NK-92 (cell line): ENCODE data around the gene MNAT1.
"Not testable (repeated sequence)": the region's sequence is repeated elsewhere in the genome, so short reads cannot be mapped to it uniquely, and the experiment has no call there.

Experiments
- DNase-seq: peaks from one replicate; lab custom pipeline; 2025; ENCODE audit not compliant: unreplicated experiment; lab: John Stamatoyannopoulos, UW

MNAT1 gene

DNA sequence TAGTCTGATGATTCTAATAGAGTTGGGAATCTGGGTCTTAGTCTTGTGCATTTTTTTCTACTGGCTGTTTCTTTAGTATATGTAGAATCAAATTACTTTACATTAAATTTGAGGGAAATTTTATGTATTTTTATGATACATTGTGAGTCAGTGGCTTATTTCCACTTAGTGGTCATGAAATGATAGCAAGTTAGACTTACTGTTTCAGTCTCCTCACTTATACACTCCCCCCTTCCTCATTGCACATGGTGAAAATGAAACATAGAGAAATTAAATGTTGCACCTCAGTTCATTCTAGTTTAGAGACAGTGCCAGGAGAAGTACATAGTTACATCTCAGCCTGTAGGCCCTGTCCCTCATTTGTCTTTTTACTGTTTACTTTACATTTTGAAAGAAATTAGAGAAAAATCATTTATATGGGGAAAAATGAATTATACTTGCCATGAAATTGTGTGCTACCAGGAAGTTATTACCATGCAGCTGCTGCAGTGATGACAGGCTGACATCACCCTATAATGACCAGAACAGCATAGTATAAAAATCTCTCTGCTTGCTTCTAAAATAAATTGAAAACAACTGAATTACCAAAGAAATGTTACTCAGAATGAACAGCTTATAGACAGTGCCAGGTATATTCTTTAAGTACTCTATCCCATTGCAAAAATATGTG, 133.1 kb downstream of the MNAT1 start:
- DNase-seq = no peak

DNA sequence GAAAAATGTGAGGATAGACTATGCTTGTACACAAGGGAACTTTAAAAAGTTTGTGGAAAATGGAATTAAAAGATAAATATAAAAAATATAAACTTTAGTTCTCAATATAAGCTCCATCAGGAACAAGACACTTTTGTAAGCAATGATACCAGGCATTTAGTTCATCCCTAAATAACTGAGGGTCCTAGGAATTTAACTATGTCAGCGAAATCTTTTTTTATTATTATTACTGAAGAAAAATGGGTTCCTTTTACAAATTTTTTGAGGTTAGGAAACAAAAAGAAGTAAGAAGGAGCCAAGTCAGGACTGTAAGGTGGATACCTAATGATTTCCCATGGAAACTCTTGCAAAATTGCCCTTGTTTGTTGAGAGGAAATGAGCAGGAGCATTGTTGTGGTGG, 143.6 kb downstream of the MNAT1 start:
- no peak for DNase-seq

DNA sequence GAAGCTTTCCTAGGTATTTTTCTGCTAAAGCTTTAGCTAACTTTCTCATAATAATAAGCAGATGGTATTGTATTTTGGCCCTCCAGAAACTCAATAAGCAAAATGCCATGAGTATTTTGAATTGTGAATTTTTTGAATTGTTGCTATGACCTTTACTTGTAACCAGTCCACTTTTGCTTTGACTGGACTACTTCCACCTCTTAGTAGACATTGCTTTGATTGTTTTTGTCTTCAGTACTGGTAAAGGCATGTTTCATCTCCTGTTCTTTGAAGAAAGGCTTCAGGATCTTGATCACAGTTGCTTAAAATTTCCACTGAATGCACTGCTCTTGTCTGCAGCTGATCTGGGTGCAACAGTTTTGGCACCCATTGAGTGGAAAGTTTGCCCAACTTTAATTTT, 144.0 kb downstream of the MNAT1 start:
- no peak for DNase-seq

DNA sequence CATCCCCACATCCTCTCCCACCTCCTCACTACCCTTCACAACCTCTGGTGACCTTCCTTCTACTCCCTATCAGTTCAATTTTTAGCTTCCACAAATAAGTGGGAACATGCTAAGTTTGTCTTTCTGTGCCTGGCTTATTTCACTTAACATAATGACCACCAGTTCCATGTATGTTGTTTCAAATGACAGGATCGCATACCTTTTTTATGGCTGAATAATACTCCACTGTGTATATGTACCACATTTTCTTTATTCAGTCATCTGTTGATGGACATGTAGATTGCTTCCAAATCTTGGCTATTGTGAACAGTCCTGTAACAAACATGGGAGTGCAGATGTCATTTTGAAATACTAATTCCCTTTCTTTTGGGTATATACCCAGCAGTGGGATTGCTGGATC, 147.7 kb downstream of the MNAT1 start:
- no peak for DNase-seq

DNA sequence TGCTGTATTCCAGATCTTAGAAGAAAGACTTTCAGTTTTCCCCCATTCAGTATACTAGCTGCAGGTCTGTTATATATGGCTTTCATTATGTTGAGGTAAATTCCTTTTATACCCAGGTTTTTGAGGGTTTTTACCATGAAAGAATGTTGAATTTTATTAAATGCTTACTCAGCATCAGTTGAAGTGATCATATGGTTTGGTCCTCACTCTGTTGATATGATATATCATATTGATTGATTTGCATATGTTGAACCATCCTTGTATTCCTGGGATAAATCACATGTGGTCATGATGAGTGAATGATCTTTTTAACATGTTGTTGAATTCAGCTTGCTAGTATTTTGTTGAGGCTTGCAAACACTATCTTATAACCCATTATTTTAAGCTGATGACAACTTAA, 149.6 kb downstream of the MNAT1 start:
- no peak for DNase-seq

DNA sequence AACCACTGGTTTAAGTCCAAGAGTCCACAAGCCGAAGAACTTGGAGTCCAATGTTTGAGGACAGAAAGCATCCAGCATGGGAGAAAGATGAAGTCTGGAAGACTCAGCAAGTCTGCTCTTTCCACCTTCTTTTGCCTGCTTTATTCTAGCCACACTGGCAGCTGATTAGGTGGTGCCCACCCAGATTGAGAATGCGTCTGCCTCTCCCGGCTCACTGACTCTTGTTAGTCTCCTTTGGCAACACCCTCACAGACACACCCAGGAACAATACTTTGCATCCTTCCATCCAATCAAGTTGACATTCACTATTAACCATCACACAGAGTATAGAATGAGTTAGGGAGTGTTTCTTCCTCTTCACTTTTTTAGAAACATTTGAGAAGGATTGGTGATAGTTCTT, 156.1 kb downstream of the MNAT1 start:
- DNase-seq = not testable (repeated sequence)

DNA sequence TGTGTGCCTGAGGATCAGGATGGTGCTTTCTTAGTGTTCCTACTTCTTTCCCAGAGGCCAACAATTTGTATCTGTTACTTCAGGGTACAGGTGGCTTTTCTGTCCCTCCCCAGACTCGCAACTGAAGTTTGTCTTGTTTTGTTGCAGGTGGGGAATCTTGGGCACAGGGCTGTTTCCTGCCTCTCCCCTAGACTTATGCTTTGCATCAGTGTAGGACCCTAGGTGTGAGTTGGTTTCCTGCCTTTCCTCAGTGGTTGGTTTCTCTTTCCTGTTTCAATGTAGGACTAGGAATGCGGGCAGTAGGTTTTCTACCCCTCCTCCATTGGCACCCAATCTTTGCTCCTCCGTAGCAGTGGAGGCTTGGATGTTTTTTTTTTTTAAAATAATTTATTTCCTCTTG, 159.3 kb downstream of the MNAT1 start:
- DNase-seq = no peak

DNA sequence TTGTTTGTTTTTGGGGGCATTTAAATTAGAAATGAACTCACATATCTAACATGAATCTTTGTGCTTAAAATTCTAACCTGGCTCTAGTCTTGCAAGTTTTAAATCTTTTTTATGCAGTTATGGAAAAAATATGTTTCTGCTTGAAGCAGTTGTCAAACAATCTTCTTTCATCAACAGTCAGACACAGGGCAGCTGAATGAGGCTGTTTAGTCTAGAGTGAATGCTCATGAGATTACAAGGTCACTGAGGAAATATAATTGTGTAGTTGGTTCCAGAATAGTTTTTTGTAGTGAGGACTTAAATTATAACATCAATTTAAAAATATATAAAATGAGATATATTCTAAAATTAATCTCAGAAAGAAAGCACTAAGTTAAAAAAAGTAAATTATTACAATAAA, 169.8 kb downstream of the MNAT1 start:
- DNase-seq = no peak

DNA sequence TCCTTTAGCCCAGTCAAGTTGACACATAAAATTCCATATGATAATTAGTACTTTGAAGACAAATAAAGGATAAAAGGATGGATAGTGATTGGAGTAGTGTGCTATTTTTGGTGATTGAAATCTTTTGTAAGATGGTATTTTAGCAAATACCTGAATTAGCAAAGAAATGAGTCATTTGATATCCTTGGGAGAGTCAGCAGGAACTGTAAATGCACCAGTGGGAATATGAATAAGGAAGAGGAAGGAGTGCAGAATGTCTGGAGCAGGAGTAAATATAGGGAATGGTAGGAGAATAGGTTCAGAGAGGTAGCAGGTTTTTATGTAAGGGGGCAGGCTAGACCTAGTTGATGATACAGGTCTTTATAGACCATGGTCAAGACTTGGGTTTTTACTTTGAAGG, 171.4 kb downstream of the MNAT1 start:
- DNase-seq = no peak

DNA sequence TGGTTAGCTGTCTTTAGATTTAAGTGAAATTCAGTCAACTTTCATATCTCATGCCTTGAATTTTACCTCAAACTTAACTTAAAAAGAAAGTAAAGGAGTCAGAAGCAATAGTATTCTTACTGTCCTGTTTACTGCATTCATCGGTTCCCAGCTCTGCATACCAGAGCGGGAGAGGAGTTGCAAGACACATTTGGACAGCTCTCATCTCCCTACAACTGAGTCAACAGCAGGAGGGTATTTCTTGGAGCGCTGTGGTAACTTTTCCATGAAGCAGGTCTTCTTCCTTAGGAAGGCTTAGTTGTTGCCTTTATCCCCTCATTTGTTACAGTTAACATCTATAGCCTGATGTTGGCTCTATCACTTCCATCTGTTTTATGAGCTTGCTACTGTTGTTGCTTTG, 181.2 kb downstream of the MNAT1 start:
- no peak for DNase-seq

DNA sequence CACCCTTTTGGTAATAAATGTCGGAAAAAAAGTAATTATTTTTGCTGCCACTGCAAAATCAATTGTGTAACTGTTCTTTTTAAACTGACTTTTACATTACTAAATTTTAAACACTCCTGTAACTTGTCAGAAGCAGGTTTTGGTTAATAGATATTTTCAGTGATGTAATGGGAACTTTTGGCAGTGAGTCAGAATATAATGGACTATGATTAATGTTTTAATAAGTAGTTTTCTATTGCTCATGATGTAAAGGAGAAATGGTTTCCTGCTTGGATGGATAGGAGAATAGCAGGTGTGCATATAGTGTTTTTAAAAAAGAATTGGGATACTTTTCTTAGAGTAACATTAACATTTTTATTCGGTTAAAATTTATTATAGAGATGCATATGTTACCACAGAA, 187.5 kb downstream of the MNAT1 start:
- DNase-seq = no peak

DNA sequence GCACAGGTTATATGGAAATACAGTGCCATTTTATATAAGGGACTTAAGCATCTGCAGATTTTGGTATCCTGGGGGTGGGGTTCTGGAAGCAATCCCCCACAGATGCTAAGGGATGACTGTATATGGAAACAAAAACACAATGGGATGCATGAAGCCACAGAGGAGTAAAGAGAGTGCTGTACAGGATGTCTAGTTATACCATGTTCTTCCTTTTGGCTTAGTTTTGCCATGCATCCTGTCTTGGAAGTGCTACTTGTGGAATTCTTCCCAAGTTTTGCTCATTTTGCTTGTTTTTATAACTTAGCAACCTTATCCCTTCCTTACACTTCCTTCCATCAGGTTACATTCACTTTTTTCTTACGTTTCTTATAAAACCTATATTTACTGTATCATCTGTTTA, 190.7 kb downstream of the MNAT1 start:
- no peak for DNase-seq

DNA sequence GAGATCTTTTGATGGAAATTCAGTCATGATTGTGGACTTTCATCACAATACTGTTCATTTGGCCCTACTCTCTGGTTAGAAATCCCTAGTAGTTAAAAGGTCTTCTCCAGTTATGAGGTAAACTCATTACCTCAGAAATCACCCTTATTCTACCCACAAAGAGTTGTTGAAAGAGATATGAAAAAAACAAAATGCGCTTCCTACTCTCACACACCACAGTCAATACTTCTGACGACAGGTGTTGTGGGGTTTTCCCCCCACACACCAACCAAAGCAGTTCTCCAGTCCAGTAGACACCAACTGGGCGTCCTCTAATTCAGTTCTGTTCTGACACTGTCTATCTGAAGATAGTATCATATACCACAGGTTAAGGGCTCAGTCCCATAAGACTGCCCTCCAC, 191.4 kb downstream of the MNAT1 start:
- DNase-seq = no peak

DNA sequence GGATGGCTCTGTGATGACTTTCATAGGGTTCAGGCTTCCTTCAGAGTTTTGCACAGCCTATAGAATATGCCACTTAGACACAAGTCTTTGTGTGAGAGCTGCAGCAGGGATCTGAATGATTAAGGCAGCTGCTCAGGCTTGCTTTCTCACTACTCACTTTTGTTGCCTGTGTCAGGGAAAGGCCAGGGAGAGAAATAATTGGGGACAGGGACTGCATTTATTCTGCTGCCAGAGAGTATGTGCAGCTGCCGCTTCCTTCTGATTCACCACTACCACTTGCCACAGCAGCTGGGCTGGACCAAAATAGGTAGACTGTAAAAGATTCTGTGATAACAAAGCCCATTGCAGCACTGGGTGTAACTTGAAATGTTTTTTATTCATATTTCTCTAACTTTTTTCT, 196.7 kb downstream of the MNAT1 start:
- DNase-seq = no peak

DNA sequence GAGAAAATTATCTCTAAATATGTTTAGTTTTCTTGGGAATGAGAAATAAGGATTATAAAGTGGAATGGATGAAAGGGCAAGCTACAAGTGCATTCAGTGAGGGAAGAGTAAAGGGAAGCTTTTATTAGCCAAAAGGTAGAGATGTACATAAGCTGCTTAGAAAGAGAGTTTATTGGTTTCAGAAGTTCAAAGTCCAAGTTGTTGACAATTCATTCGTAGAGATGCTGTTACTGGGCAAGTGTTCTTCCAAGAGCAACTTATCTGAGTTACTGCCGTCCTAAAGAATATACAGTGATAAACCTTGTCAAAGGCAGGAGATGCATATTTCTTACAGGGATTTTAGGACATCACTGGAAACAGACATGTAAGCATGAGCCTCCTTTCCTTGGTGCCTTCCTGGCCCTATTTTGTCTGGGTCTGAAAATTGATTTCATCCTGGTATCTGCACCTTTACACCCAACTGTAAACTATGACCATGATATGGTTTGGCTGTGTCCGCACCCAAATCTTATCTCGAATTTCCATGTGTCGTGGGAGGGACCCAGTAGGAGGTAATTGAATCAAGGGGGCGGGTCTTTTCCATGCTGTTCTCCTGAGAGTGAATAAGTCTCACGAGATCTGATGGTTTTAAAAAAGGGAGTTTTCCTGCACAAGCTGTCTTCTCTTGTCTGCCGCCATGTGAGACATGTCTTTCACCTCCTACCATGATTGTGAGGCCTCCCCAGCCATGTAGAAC, 199.5 kb downstream of the MNAT1 start:
- no peak for DNase-seq

DNA sequence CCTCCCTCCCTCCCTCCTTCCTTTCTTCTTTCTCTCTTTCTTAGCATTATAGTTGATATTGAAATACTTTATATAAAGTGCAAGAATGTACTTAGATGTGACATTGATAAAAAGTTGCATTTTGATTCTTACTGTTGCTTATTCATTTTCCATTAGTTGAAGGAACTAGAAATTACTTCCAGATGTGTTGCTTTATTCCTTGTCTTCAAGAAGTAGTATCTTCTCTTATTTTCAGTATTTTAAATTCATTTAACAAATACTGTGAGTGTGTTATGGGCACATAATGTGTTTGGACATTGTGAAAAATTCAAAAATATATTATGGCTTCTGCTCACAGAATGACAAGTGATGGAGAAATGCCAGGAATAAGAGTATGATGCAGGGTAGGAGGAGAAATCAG, 200.8 kb downstream of the MNAT1 start:
- DNase-seq = no peak

DNA sequence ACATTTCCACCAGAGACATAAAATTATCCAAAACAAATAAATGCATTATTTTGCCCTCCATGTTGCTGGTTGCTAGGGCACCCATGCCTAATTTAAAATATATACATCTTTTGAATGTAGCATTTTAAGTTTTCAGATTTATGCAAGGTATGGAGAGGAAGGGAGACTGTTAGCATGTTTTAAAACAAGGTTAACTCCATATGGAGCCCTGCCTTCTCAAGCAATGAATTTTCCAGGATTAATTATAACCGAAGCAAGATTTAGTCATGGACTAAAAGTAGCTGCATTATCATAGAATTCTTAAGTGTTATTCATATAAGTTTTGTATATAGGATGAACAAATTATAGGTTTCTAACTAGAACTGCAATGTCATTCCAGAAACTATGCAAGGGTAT, 209.1 kb downstream of the MNAT1 start:
- DNase-seq = no peak

DNA sequence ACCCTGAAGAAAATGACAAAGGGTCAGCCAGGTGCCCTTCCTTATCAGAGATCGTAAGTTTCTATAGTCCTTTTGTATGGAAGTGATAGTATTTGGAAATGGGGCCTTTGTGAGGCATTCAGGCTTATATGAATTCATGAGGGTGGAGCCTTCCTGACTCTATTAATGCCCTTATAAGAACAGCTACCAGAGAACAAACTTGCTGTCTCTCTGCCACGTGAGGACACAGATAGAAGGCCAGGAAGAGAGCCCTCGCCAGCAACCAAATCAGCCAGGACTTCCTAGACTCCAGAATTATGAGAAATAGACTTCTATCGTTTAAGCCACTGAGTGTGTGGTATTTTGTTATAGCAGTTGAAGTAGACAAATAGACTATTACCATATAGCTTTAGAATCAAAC, 209.6 kb downstream of the MNAT1 start:
- no peak for DNase-seq

DNA sequence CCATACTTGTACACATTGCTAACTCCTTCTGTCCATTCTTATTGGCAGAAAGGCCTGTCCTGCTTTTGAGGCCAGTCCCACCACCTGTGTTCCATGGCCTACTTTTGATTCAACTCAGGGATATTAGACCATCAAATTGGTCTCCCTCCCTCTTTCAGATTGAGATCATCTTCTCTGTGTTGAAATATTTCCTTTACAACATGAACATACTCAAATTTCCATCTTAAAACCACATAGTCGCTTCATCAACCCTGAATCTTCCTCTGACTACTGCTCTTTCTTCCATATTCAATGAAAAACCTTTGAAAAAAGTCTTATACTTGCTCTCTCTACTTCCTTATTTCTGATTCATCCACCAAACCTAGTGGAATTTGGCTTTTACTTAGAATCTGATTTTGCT, 211.4 kb downstream of the MNAT1 start:
- DNase-seq = no peak

DNA sequence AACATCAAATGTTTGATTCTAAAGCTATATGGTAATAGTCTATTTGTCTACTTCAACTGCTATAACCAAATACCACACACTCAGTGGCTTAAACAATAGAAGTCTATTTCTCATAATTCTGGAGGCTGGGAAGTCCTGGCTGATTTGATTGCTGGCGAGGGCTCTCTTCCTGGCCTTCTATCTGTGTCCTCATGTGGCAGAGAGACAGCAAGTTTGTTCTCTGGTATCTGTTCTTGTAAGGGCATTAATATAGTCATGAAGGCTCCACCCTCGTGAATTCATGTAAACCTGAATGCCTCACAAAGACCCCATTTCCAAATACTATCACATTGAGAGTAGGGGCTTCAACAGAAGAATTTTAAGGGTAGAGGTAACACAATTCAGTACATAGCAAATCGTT, 212.2 kb downstream of the MNAT1 start:
- DNase-seq = no peak

DNA sequence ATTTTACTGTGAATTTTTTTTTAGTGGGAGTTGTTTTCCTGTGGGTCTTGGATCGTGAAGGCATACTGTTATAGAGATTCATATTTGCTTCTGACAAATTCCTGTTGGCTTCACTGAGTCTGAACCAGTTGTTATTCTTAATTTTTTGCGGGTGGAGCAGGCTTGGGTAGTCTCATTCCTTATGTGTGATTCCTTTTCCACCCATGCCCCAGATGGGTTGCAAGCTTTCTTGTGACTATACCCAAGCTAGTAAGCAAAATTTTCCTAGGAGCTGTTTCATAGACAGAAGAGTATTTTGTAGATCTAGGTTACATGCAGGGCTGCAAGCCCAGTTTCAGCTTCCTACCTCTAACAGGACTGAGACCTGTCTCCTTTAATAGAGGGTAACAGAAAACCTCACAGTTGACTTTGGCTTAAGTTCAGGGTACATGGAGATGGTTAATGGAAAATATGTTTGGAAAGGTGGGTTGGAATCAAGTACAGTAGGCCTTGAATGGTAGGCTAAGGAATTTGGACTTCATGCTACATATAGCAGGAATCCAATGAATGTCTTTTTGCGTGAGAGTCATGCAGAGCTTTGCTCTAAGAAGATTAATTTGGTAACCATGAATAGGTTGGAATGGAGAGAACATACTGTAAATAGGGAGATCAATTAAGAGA, 217.3 kb downstream of the MNAT1 start:
- DNase-seq = no peak

DNA sequence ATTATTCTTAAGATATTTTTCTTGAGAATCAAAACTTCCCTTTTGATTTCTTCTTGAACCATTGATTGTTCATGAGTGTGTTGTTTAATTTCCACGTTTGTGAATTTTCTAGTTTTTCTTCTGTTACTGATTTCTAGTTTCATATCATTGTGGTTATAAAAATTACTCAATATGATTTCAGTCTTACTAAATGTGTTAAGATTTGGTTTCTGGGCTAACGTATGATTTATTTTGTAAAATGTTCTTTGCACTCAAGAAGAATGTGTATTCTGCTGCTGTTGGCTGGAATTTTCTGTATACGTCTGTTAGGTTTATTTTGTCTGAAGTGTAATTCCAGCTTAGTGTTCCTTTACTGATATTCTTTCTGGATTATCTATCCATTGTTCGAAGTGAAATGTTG, 221.6 kb downstream of the MNAT1 start:
- no peak for DNase-seq

DNA sequence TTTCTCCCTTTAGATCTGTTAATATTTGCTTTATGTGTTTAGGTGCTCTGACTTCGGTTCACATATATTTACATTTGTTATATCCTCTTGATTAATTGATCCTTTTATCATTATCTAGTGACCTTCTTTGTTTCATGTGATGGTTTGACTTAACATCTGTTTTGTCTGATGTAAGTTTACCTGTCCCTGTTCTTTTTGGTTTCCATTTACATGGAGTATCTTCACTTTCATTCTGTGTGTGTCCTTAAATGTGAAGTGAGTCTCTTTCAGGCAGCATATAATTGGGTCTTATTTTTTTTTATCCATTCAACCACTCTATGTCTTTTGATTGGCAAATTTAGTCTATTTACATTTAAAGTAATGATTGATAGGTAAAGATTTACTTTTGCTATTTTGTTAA, 222.1 kb downstream of the MNAT1 start:
- DNase-seq = no peak
